ENCODE data around the gene THAP8.

GRCh38 chr19:36043952-36044351 is 10.1 kb downstream of the THAP8 start:
- no peak for TF ChIP-seq EZH2 (IDR thresholded peaks at IDR 0.05)
- TF ChIP-seq FOXP2 (optimal IDR thresholded peaks at IDR 0.05; ENCODE audit: control extremely low read depth, extremely low read length, insufficient read depth) = no peak

Measured in SK-N-MC (cell line).